Thyroid gland (tissue), 4 donors: ENCODE data around the gene C15orf61. TPM values are rescaled to one million over a fixed set of nuclear protein-coding genes. Genes with fewer than 3 reads are reported as not detected.

Experiments used
- DNase-seq, 2 donors: peaks; one replicate each; pipeline ENCODE4 v3.0.0-alpha.2; 2019
- H3K27ac ChIP-seq, 3 donors: fragments of 200-600 bp; sonication (generic); 1 replicate in 2 of 3; 2 replicates in 1 of 3; pipeline ENCODE4 v1.5.1; 2016 to 2019; ENCODE audit warnings: mild to moderate bottlenecking in 1 of 3, moderate library complexity in 1 of 3
- H3K27me3 ChIP-seq: fragments of 200-600 bp; sonication (generic); one replicate; pipeline ENCODE4 v1.5.1; 2019
- H3K36me3 ChIP-seq, 2 donors: fragments of 200-600 bp; sonication (generic); one replicate each; pipeline ENCODE4 v1.5.1; 2016 to 2019
- H3K4me1 ChIP-seq, 2 donors: fragments of 200-600 bp; sonication (generic); one replicate each; pipeline ENCODE4 v1.5.1; 2017 to 2019
- H3K4me3 ChIP-seq, 3 donors: fragments of 200-600 bp; sonication (generic); replicated peaks in 1 of 3; 1 replicate in 2 of 3; 2 replicates in 1 of 3; pipeline ENCODE4 v1.5.1; 2016; ENCODE audit warnings: mild to moderate bottlenecking in 1 of 3
- H3K9me3 ChIP-seq: fragments of 200-600 bp; sonication (generic); one replicate; pipeline ENCODE4 v1.5.1; 2017
- CTCF ChIP-seq, 6 experiments: fragments of 200-600 bp in 3 of 6; fragments of 450-650 bp in 3 of 6; sonication (generic) in 3 of 6; IDR thresholded peaks; one replicate each; pipeline ENCODE4 v1.5.1; 2016 to 2019; ENCODE audit warnings: antibody characterized with exemption in 6 of 6, mild to moderate bottlenecking in 2 of 6, inconsistent platforms in 1 of 6, moderate library complexity in 1 of 6
- POLR2A ChIP-seq, 2 donors: fragments of 450-650 bp; IDR thresholded peaks; one replicate each; pipeline ENCODE4 v1.6.1; 2017; ENCODE audit warnings: antibody characterized with exemption in 2 of 2, mild to moderate bottlenecking in 2 of 2, moderate library complexity in 1 of 2
- WGBS, 2 donors: methylation state at CpG; one replicate each; pipeline ENCODE4 v1.1.5; 2017; 5-methylcytosine and 5-hydroxymethylcytosine counted together
- intact Hi-C: fragments of 100-400 bp; cut with DNase I; formaldehyde crosslinking; loops from one replicate; pipeline ENCODE4 v1.15.1; 2023
- total RNA-seq, 4 donors: library from RNA; depleted of rRNA; stranded (reverse); fragments of >200 nt; gene quantifications; one replicate each; pipeline ENCODE4 v1.2.3, GENCODE V29; 2016

The C15orf61 gene
- total RNA-seq, 4 donors from 2014 or later = 2.8 to 14.9 (median 7.9) TPM

GRCh38 chr15:67508407-67508806, 12.5 kb upstream of the C15orf61 start:
- no peak for DNase-seq
- Histone ChIP-seq H3K9me3 (no peaks in the 10 kb centered on the region), H3K4me1 (no peaks in the 10 kb centered on the region), H3K36me3 (peaks cover 0 to 6% of the 10 kb centered on the region in 2 donors), H3K27me3 (no peaks in the 10 kb centered on the region), H3K27ac (no peak overlapping the region), H3K4me3 (no peak overlapping the region)
- WGBS, 2 donors = 94 to 99% methylated on average over 3 of the region's 3 CpGs
- intact Hi-C loops = no loop called here
- TF ChIP-seq CTCF (IDR thresholded peaks at IDR 0.05) (no peak), POLR2A (IDR thresholded peaks at IDR 0.05) (no peak)

GRCh38 chr15:67509918-67510317, 11.0 kb upstream of the C15orf61 start:
- no peak for TF ChIP-seq POLR2A (IDR thresholded peaks at IDR 0.05)
- no peak for TF ChIP-seq CTCF (IDR thresholded peaks at IDR 0.05)
- 97 to 98% methylated on average over 4 of the region's 4 CpGs for WGBS, 2 donors
- Histone ChIP-seq H3K4me1 (no peaks in the 10 kb centered on the region), H3K9me3 (no peaks in the 10 kb centered on the region), H3K4me3 (no peak overlapping the region), H3K27ac (no peak overlapping the region), H3K36me3 (peaks cover 0 to 10% of the 10 kb centered on the region in 2 donors), H3K27me3 (no peaks in the 10 kb centered on the region)
- intact Hi-C loops = no loop called here
- no peak for DNase-seq

- H3K36me3 ChIP-seq = peaks cover 0 to 10% of the 10 kb centered on the region in 2 donors
- H3K4me1 ChIP-seq = no peaks in the 10 kb centered on the region
- intact Hi-C loops = no loop called here
- no peak overlapping the region for H3K27ac ChIP-seq
- H3K27me3 ChIP-seq = no peaks in the 10 kb centered on the region
- TF ChIP-seq POLR2A (IDR thresholded peaks at IDR 0.05) = no peak
- no peak for TF ChIP-seq CTCF (IDR thresholded peaks at IDR 0.05)
- H3K4me3 ChIP-seq = no peak overlapping the region
- 92 to 93% methylated on average over 7 of the region's 7 CpGs for WGBS, 2 donors
- no peak for DNase-seq
- H3K9me3 ChIP-seq = no peaks in the 10 kb centered on the region
Observed at GRCh38 chr15:67510597-67511190, 10.2 kb upstream of the C15orf61 start.

GRCh38 chr15:67511606-67512005, 9.3 kb upstream of the C15orf61 start:
- H3K9me3 ChIP-seq = no peaks in the 10 kb centered on the region
- H3K36me3 ChIP-seq = peaks cover 0 to 10% of the 10 kb centered on the region in 2 donors
- no peaks in the 10 kb centered on the region for H3K27me3 ChIP-seq
- no peak overlapping the region for H3K27ac ChIP-seq
- TF ChIP-seq CTCF (IDR thresholded peaks at IDR 0.05) (no peak), POLR2A (IDR thresholded peaks at IDR 0.05) (no peak)
- no peak for DNase-seq
- WGBS, 2 donors = 97 to 98% methylated on average over 3 of the region's 3 CpGs
- no peaks in the 10 kb centered on the region for H3K4me1 ChIP-seq
- intact Hi-C loops = no loop called here
- no peak overlapping the region for H3K4me3 ChIP-seq

GRCh38 chr15:67512140-67512539, 8.8 kb upstream of the C15orf61 start:
- peaks cover 0 to 10% of the 10 kb centered on the region in 2 donors for H3K36me3 ChIP-seq
- 43 to 53% methylated on average over 3 of the region's 3 CpGs for WGBS, 2 donors
- no peaks in the 10 kb centered on the region for H3K4me1 ChIP-seq
- H3K9me3 ChIP-seq = no peaks in the 10 kb centered on the region
- intact Hi-C loops = no loop called here
- TF ChIP-seq CTCF (IDR thresholded peaks at IDR 0.05) (no peak), POLR2A (IDR thresholded peaks at IDR 0.05) (no peak)
- no peaks in the 10 kb centered on the region for H3K27me3 ChIP-seq
- no peak for DNase-seq
- H3K27ac ChIP-seq = no peak overlapping the region
- H3K4me3 ChIP-seq = no peak overlapping the region
